ENCODE results near the gene SGK2.

The SGK2 gene

DNA sequence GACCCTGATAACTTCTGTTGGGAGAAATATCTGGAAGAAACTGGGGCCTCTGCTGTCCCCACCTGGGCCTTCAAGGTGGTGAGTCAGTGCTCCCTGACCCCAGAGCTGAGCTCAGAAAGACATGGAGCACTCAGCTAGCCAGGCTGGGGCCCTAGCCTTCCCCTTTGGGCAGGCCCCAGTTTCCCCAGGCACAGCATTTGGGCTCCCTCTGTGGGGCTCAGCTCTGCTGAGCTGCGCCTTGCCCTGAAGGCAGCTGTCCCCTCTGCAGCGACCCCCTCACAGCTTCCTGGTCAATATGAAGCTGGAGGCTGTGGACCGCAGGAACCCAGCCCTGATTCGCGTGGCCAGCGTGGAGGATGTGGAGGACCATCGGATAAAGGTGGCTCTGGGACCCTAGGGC, 24.8 kb upstream of the SGK2 start:
- Histone ChIP-seq H3K36me3 (ENCODE audit: insufficient read depth, low read length) (no peaks in the 10 kb centered on the region), H3K27ac (no peak overlapping the region), H3K9me3 (ENCODE audit: low read depth, low read length) (no peaks in the 10 kb centered on the region), H3K4me3 (no peak overlapping the region), H3K9ac (ENCODE audit: insufficient read length) (no peak overlapping the region)
- TF ChIP-seq EZH2 (IDR thresholded peaks at IDR 0.05): no peak
- DNase-seq (ENCODE audit: low read depth, low spot score): no peak

DNA sequence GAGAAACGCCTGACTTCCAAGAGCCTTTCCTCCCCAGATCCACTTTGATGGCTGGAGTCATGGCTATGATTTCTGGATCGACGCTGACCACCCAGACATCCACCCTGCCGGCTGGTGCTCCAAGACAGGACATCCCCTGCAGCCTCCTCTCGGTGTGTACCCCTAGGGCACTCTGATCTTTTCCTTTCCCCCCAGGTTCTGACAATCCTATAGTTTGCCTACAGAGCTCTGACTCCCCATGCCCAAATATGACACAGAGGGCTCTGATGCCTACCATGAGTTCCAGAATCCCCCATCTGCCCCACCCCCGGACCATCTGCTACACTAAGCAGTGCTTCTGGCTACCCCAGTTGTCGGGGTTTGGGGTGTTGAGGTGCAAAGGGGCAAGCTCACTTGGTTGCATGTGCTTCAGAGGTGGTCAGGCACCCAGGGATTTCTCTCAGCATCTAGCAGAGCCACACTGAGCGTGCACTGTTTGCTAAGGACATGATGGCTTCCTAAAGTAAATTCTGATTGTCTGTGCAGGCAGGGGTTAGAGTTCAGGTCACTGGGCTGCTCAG, 24.0 kb upstream of the SGK2 start:
- H3K27ac ChIP-seq: no peak overlapping the region
- no peak for DNase-seq (ENCODE audit: low read depth, low spot score)
- no peak overlapping the region for H3K9ac ChIP-seq (ENCODE audit: insufficient read length)
- H3K9me3 ChIP-seq (ENCODE audit: low read depth, low read length): no peaks in the 10 kb centered on the region
- TF ChIP-seq FOXP2 (optimal IDR thresholded peaks at IDR 0.05; ENCODE audit: control extremely low read depth, extremely low read length, insufficient read depth) (no peak), EZH2 (IDR thresholded peaks at IDR 0.05) (no peak), POLR2AphosphoS5 (IDR thresholded peaks at IDR 0.05; ENCODE audit: borderline replicate concordance, low read depth, low read length) (no peak)
- no peaks in the 10 kb centered on the region for H3K36me3 ChIP-seq (ENCODE audit: insufficient read depth, low read length)
- no peak overlapping the region for H3K4me3 ChIP-seq

DNA sequence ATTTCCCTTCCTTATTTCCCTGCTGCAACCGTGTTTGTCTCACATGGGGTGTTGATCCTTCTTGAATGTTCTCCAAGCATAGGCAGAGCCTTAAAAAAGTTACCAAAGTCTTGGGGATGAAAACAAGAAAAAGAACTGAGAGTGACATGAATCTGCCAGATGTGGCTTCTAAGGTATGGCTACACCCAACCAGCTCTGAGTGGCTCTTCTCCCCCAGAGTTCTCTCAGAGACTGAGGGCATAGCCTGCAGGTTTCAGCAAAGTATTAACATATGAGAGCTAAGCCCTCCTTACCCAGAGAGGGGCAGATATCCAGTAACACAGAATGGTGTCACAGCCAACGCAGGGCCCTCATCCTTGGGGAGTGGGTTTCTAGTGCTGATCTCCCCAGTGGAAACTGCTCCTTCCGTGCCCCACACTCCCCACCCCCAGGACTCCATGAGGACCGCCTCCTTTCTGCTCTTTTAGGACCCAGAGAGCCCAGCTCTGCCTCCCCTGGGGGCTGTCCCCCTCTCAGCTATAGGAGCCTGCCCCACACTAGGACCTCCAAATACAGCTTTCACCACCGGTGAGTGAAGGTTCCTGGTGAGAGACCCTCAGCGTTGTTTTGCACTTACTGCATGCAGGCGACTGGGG, 23.3 kb upstream of the SGK2 start:
- no peaks in the 10 kb centered on the region for H3K9me3 ChIP-seq (ENCODE audit: low read depth, low read length)
- H3K9ac ChIP-seq (ENCODE audit: insufficient read length): no peak overlapping the region
- no peak for DNase-seq (ENCODE audit: low read depth, low spot score)
- H3K4me3 ChIP-seq: no peak overlapping the region
- TF ChIP-seq EZH2 (IDR thresholded peaks at IDR 0.05) (no peak), POLR2AphosphoS5 (IDR thresholded peaks at IDR 0.05; ENCODE audit: borderline replicate concordance, low read depth, low read length) (no peak), FOXP2 (optimal IDR thresholded peaks at IDR 0.05; ENCODE audit: control extremely low read depth, extremely low read length, insufficient read depth) (no peak)
- no peaks in the 10 kb centered on the region for H3K36me3 ChIP-seq (ENCODE audit: insufficient read depth, low read length)
- no peak overlapping the region for H3K27ac ChIP-seq

GRCh38 chr20:43536041-43536816, 22.6 kb upstream of the SGK2 start:
- no peaks in the 10 kb centered on the region for H3K9me3 ChIP-seq (ENCODE audit: low read depth, low read length)
- no peak for DNase-seq (ENCODE audit: low read depth, low spot score)
- H3K36me3 ChIP-seq (ENCODE audit: insufficient read depth, low read length): no peaks in the 10 kb centered on the region
- H3K9ac ChIP-seq (ENCODE audit: insufficient read length): no peak overlapping the region
- H3K27ac ChIP-seq: no peak overlapping the region
- H3K4me3 ChIP-seq: no peak overlapping the region
- TF ChIP-seq EZH2 (IDR thresholded peaks at IDR 0.05) (no peak), POLR2AphosphoS5 (IDR thresholded peaks at IDR 0.05; ENCODE audit: borderline replicate concordance, low read depth, low read length) (no peak), FOXP2 (optimal IDR thresholded peaks at IDR 0.05; ENCODE audit: control extremely low read depth, extremely low read length, insufficient read depth) (no peak)

- no peaks in the 10 kb centered on the region for H3K36me3 ChIP-seq (ENCODE audit: insufficient read depth, low read length)
- DNase-seq (ENCODE audit: low read depth, low spot score): no peak
Observed at GRCh38 chr20:43536817-43537440, 21.9 kb upstream of the SGK2 start.

GRCh38 chr20:43537921-43538877, 20.6 kb upstream of the SGK2 start:
- Histone ChIP-seq H3K4me3 (no peak overlapping the region), H3K27ac (no peak overlapping the region), H3K9ac (ENCODE audit: insufficient read length) (no peak overlapping the region), H3K9me3 (ENCODE audit: low read depth, low read length) (no peaks in the 10 kb centered on the region), H3K36me3 (ENCODE audit: insufficient read depth, low read length) (no peaks in the 10 kb centered on the region)
- peak; percentile 24 for DNase-seq (ENCODE audit: low read depth, low spot score)
- TF ChIP-seq POLR2AphosphoS5 (IDR thresholded peaks at IDR 0.05; ENCODE audit: borderline replicate concordance, low read depth, low read length): no peak
- no peak for TF ChIP-seq EZH2 (IDR thresholded peaks at IDR 0.05)
- no peak for TF ChIP-seq FOXP2 (optimal IDR thresholded peaks at IDR 0.05; ENCODE audit: control extremely low read depth, extremely low read length, insufficient read depth)

More at GRCh38 chr20:43536817-43537440, 21.9 kb upstream of the SGK2 start:
- Histone ChIP-seq H3K9ac (ENCODE audit: insufficient read length) (no peak overlapping the region), H3K9me3 (ENCODE audit: low read depth, low read length) (no peaks in the 10 kb centered on the region), H3K4me3 (no peak overlapping the region), H3K27ac (no peak overlapping the region)
- TF ChIP-seq POLR2AphosphoS5 (IDR thresholded peaks at IDR 0.05; ENCODE audit: borderline replicate concordance, low read depth, low read length) (no peak), EZH2 (IDR thresholded peaks at IDR 0.05) (no peak), FOXP2 (optimal IDR thresholded peaks at IDR 0.05; ENCODE audit: control extremely low read depth, extremely low read length, insufficient read depth) (no peak)

DNA sequence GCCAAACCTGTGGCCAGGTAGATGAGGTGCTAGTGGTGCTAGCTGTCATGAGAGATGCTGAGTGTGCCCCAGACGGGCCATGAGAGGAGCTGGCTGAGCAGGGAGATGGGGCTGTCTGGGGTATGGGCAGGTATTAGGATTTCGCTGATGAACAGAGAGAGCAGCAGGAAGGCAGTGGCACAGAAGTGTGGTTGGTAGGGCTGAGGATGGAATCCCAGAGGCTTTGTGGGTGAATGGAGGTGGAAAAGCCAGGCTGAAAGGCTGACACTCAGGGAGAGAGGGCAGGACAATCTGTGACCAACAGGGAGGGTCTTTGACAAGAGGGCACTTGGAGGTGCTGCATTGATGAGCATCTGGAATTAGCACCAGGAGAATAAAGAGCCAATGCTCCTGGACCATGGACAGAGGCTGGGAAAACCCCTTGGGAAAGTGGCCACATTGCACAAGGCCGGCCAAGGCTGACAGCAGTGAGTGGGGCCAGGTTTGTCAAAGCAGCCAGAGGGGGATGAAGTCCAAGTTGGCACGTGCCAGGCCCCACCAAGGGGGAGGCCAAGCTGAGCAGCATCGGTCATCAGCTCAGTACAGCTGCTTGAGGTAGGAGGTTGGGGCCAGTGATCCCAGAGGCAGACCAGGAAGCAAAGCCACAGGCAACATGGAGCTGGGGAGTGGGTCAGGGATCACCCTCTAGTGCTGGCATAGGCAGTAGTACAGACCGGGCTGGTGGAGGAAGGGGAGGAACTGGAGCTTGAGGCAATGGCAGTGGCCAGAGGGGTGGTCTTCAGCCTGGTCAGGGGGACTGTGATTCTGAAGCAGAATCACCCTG, 19.7 kb upstream of the SGK2 start:
- TF ChIP-seq POLR2AphosphoS5 (IDR thresholded peaks at IDR 0.05; ENCODE audit: borderline replicate concordance, low read depth, low read length) (no peak), EZH2 (IDR thresholded peaks at IDR 0.05) (no peak), FOXP2 (optimal IDR thresholded peaks at IDR 0.05; ENCODE audit: control extremely low read depth, extremely low read length, insufficient read depth) (no peak)
- DNase-seq (ENCODE audit: low read depth, low spot score): no peak
- Histone ChIP-seq H3K27ac (no peak overlapping the region), H3K9ac (ENCODE audit: insufficient read length) (no peak overlapping the region), H3K36me3 (ENCODE audit: insufficient read depth, low read length) (no peaks in the 10 kb centered on the region), H3K9me3 (ENCODE audit: low read depth, low read length) (no peaks in the 10 kb centered on the region), H3K4me3 (no peak overlapping the region)
